H1 (cell line): ENCODE data around the gene THAP4. TPM values are rescaled to one million over a fixed set of nuclear protein-coding genes. Genes with fewer than 3 reads are reported as not detected.

ENCODE experiments used
- BCL11A ChIP-seq, 2 experiments: IDR thresholded peaks; one replicate each; pipeline ENCODE4 v1.6.1; 2011; ENCODE audit warnings: low read depth in 2 of 2, low read length in 2 of 2, mild to moderate bottlenecking in 2 of 2
- BRCA1 ChIP-seq: IDR thresholded peaks from 2 replicates; pipeline ENCODE4 v1.6.1; 2012; ENCODE audit warnings: low read depth, low read length, improper control_type of control experiment
- CHD7 ChIP-seq: fragments of 300-600 bp; sonication (generic); IDR thresholded peaks from 2 replicates; pipeline ENCODE4 v1.7.1; 2012; ENCODE audit warnings: low read length, moderate library complexity, mild to moderate bottlenecking, inconsistent platforms; ENCODE audit not compliant: insufficient replicate concordance
- CREB1 ChIP-seq: IDR thresholded peaks from 2 replicates; pipeline ENCODE4 v1.6.1; 2012; ENCODE audit warnings: inconsistent platforms
- GTF2F1 ChIP-seq: IDR thresholded peaks from 2 replicates; pipeline ENCODE4 v1.6.1; 2012; ENCODE audit warnings: low read depth, low read length, improper control_type of control experiment, borderline replicate concordance
- HDAC2 ChIP-seq, 2 experiments: fragments of 300-600 bp in 1 of 2; sonication (generic) in 1 of 2; IDR thresholded peaks; 2 replicates each; pipeline ENCODE4 v1.6.1; 2011 to 2012; ENCODE audit warnings: low read depth in 2 of 2, low read length in 2 of 2, mild to moderate bottlenecking in 2 of 2, moderate library complexity in 2 of 2, borderline replicate concordance in 1 of 2, inconsistent platforms in 1 of 2
- KDM4A ChIP-seq: IDR thresholded peaks from one replicate; pipeline ENCODE4 v1.7.1; 2012; ENCODE audit warnings: low read depth, mild to moderate bottlenecking, moderate library complexity, low read length, inconsistent platforms; ENCODE audit not compliant: severe bottlenecking
- POU5F1 ChIP-seq: IDR thresholded peaks from 2 replicates; pipeline ENCODE4 v1.6.1; 2011; ENCODE audit warnings: low read depth, mild to moderate bottlenecking, low read length, moderate library complexity
- RAD21 ChIP-seq, 2 experiments: IDR thresholded peaks in 1 of 2; conservative IDR thresholded peaks in 1 of 2; 2 replicates each; pipeline ENCODE4 v1.6.1; 2011; ENCODE audit warnings: low read depth in 2 of 2, low read length in 2 of 2, improper control_type of control experiment in 1 of 2, inconsistent platforms in 1 of 2, mild to moderate bottlenecking in 1 of 2, moderate library complexity in 1 of 2
- RXRA ChIP-seq: IDR thresholded peaks from 2 replicates; pipeline ENCODE4 v1.6.1; 2011; ENCODE audit warnings: low read depth, mild to moderate bottlenecking, low read length, moderate library complexity; ENCODE audit not compliant: insufficient read depth
- SRF ChIP-seq: IDR thresholded peaks from 2 replicates; pipeline ENCODE4 v1.6.1; 2011; ENCODE audit warnings: mild to moderate bottlenecking, low read depth, low read length, moderate library complexity
- TBP ChIP-seq: IDR thresholded peaks from 2 replicates; pipeline ENCODE4 v1.6.1; 2011; ENCODE audit warnings: low read depth, low read length, improper control_type of control experiment
- polyA plus RNA-seq, 7 experiments: library from polyadenylated mRNA; depleted of rRNA in 3 of 7; stranded (reverse) in 5 of 7; unstranded in 2 of 7; fragments of >200 nt in 5 of 7; fragments of 200-250 nt in 2 of 7; gene quantifications; 1 replicate in 5 of 7; 2 replicates in 1 of 7; 4 replicates in 1 of 7; pipeline versions ENCODE4 v1.2.1 to v1.2.3, GENCODE V29; 2011 to 2013; ENCODE audit warnings: missing spikeins in 2 of 7, mixed read lengths in 2 of 7
- total RNA-seq: library from RNA; stranded (reverse); fragmentation: NEBNext Ultra II Directional; extraction: Animal tissue kit (Norgen Biotek cat#: 25700); gene quantifications from 2 replicates; pipeline ENCODE4 v1.2.1, GENCODE V29; 2021

Gene THAP4
- total and polyA plus RNA-seq, 2 of the 8 experiments (the other 6 are each of a cell fraction or from before 2014, with no cell fraction given): 78.9 to 83.6 TPM

GRCh38 chr2:241561832-241562231 is 75.1 kb downstream of the THAP4 start (continued):
- TF ChIP-seq CHD7: no peak
- TF ChIP-seq TBP: no peak
- TF ChIP-seq BCL11A (IDR thresholded peaks at IDR 0.05; ENCODE audit: low read depth in 2 of 2, low read length in 2 of 2): no peak
- no peak for TF ChIP-seq KDM4A
- no peak for TF ChIP-seq BRCA1
- no peak for TF ChIP-seq RXRA
- no peak for TF ChIP-seq SRF
- TF ChIP-seq RAD21 (IDR thresholded peaks at IDR 0.05 in 1 of 2, conservative IDR thresholded peaks at IDR 0.05 in 1 of 2; ENCODE audit: low read depth in 2 of 2, low read length in 2 of 2): no peak
- TF ChIP-seq CREB1: no peak
- TF ChIP-seq POU5F1: no peak
- no peak for TF ChIP-seq GTF2F1
- TF ChIP-seq HDAC2 (IDR thresholded peaks at IDR 0.05; ENCODE audit: borderline replicate concordance in 1 of 2, low read depth in 2 of 2, low read length in 2 of 2): no peak
